ENCODE data around the gene ARIH2. TPM values are rescaled to one million over a fixed set of nuclear protein-coding genes. Genes with fewer than 3 reads are reported as not detected.

Gene ARIH2
- total RNA-seq, 1 experiment from 2014 or later: 76.8 TPM

DNA sequence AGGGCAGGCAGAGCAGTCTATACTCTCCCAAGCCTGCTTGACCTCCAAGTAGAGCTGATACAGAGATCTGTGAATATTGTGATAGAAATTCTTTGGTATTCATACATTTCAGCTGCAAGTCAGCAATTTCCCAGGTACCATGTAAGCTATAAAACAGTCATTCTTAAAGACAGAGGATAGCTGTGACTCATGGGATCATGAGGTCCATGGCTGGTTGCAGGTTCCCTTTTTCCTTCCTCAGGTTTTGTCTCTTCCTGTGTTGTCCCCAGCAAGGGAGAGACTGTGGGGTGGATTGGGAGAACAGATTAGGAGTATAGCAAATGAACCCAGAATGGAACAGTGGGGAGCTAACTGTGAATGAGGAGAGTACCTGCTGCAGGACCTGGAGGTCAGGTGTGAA, 66.0 kb downstream of the ARIH2 start:
- H3K9me3 ChIP-seq (ENCODE audit: low read depth, low read length, poor library complexity, severe bottlenecking): no peaks in the 10 kb centered on the region
- no peak overlapping the region for H3K27ac ChIP-seq (ENCODE audit: low read depth, low read length, poor library complexity, severe bottlenecking)
- H3K4me1 ChIP-seq (ENCODE audit: insufficient read depth, low read length, poor library complexity, severe bottlenecking): peaks cover 3% of the 10 kb centered on the region
- DNase-seq (ENCODE audit: low spot score): no peak
- no peak overlapping the region for H3K4me3 ChIP-seq (ENCODE audit: low read depth, low read length, poor library complexity, severe bottlenecking)
- no TSS peak for BruUV-seq (replicated peaks)
- ChIA-PET CTCF (no interaction called here), POLR2A (ENCODE audit: low non-redundant PET) (no interaction called here)
- H3K36me3 ChIP-seq (ENCODE audit: insufficient read depth, low read length, poor library complexity, severe bottlenecking): peaks cover 5% of the 10 kb centered on the region
- no peaks in the 10 kb centered on the region for H3K27me3 ChIP-seq (replicated peaks; ENCODE audit: insufficient read depth, low read depth, low read length, poor library complexity)
- TF ChIP-seq EZH2 (IDR thresholded peaks at IDR 0.05; ENCODE audit: borderline replicate concordance, low read depth, low read length, poor library complexity, severe bottlenecking): no peak
- TF ChIP-seq, protein P1, sequence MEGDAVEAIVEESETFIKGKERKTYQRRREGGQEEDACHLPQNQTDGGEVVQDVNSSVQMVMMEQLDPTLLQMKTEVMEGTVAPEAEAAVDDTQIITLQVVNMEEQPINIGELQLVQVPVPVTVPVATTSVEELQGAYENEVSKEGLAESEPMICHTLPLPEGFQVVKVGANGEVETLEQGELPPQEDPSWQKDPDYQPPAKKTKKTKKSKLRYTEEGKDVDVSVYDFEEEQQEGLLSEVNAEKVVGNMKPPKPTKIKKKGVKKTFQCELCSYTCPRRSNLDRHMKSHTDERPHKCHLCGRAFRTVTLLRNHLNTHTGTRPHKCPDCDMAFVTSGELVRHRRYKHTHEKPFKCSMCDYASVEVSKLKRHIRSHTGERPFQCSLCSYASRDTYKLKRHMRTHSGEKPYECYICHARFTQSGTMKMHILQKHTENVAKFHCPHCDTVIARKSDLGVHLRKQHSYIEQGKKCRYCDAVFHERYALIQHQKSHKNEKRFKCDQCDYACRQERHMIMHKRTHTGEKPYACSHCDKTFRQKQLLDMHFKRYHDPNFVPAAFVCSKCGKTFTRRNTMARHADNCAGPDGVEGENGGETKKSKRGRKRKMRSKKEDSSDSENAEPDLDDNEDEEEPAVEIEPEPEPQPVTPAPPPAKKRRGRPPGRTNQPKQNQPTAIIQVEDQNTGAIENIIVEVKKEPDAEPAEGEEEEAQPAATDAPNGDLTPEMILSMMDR (conservative IDR thresholded peaks at IDR 0.05; ENCODE audit: low read depth, low read length): no peak
- intact Hi-C loops (cut with micrococcal nuclease; ENCODE audit: unreplicated experiment): loop anchor here (5.0 kb wide), 1 partner anchor 463 kb away; no protein-coding TSS in a partner anchor

DNA sequence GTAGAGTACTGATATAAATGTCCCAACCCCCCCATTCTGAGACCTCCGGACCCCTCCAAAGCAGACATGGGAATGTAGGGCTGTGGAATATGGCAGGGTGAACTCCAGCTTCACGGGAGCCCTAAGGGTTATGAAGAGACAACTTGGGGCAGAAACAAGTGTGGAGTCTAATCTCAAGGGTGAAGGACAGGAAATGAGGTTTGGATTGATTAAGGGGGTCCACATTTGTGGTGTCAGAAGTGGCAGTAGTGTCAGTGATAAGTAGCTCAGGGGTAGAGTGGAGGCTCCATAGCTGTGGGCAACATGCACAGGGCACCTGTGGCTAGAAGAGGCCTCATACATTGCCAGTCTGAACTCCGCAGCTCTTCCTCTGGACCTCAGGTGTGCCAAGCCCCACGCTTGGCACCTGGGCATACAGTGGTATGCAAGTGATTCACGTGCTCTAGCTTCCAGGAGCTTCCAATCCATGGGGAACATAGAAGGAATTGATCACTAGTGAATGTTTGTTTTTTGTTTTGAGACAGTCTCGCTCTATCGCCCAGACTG, 67.3 kb downstream of the ARIH2 start:
- intact Hi-C loops (cut with micrococcal nuclease; ENCODE audit: unreplicated experiment): loop anchor here (5.0 kb wide), 1 partner anchor 461 kb away; no protein-coding TSS in a partner anchor
- ChIA-PET POLR2A (ENCODE audit: low non-redundant PET) (no interaction called here), CTCF (no interaction called here)
- no peak overlapping the region for H3K4me3 ChIP-seq (ENCODE audit: low read depth, low read length, poor library complexity, severe bottlenecking)
- no TSS peak for BruUV-seq (replicated peaks)
- no peak for DNase-seq (ENCODE audit: low spot score)
- TF ChIP-seq, protein P1 (conservative IDR thresholded peaks at IDR 0.05; ENCODE audit: low read depth, low read length): no peak
- TF ChIP-seq EZH2 (IDR thresholded peaks at IDR 0.05; ENCODE audit: borderline replicate concordance, low read depth, low read length, poor library complexity, severe bottlenecking): no peak
- peaks cover 5% of the 10 kb centered on the region for H3K36me3 ChIP-seq (ENCODE audit: insufficient read depth, low read length, poor library complexity, severe bottlenecking)
- no peaks in the 10 kb centered on the region for H3K9me3 ChIP-seq (ENCODE audit: low read depth, low read length, poor library complexity, severe bottlenecking)
- no peak overlapping the region for H3K27ac ChIP-seq (ENCODE audit: low read depth, low read length, poor library complexity, severe bottlenecking)
- peaks cover 3% of the 10 kb centered on the region for H3K4me1 ChIP-seq (ENCODE audit: insufficient read depth, low read length, poor library complexity, severe bottlenecking)
- no peaks in the 10 kb centered on the region for H3K27me3 ChIP-seq (replicated peaks; ENCODE audit: insufficient read depth, low read depth, low read length, poor library complexity)

DNA sequence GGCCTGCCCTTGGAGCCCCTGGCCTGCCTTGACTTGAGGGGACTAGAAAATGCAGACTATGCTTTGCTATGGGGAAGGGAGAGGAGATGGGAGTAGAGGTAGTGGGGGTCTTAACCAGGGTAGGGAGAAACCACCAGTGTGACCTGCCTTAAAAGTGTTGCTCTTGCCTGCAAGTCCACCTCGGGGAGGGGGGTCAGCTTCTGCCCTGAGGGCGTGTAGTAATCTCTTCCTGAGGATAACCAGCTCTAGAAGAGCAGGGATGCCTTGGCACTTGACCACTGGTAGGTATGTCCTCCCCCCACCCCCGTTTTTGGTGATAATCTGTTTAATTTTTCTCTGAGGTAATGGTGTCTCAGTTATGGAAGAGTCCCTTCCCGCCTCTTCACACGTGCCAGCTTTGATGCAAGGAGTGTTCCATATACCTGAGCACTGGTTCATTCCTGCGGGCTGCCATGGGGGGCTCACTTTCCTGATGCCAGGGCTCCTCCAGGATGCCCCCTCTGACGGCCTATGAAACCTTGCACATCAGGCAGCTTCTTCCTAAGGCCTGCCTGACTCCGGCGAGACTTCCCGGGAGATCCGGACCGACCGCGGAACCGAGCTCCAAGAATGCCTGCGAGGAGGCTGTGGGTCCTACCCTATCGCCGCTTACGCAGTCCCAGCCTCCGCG, 70.6 kb downstream of the ARIH2 start:
- Histone ChIP-seq H3K27ac (ENCODE audit: low read depth, low read length, poor library complexity, severe bottlenecking) (peak overlapping the region; percentile 75), H3K27me3 (replicated peaks; ENCODE audit: insufficient read depth, low read depth, low read length, poor library complexity) (no peaks in the 10 kb centered on the region), H3K9me3 (ENCODE audit: low read depth, low read length, poor library complexity, severe bottlenecking) (no peaks in the 10 kb centered on the region), H3K4me1 (ENCODE audit: insufficient read depth, low read length, poor library complexity, severe bottlenecking) (peaks cover 3% of the 10 kb centered on the region), H3K36me3 (ENCODE audit: insufficient read depth, low read length, poor library complexity, severe bottlenecking) (no peaks in the 10 kb centered on the region), H3K4me3 (ENCODE audit: low read depth, low read length, poor library complexity, severe bottlenecking) (peak overlapping the region; percentile 64)
- TF ChIP-seq EZH2 (IDR thresholded peaks at IDR 0.05; ENCODE audit: borderline replicate concordance, low read depth, low read length, poor library complexity, severe bottlenecking): no peak
- TF ChIP-seq, protein P1 (conservative IDR thresholded peaks at IDR 0.05; ENCODE audit: low read depth, low read length): no peak
- intact Hi-C loops (cut with micrococcal nuclease; ENCODE audit: unreplicated experiment): loop anchor here (5.0 kb wide), 1 partner anchor 458 kb away; no protein-coding TSS in a partner anchor
- DNase-seq (ENCODE audit: low spot score): no peak
- ChIA-PET CTCF (interaction anchor here (1.2 to 1.6 kb wide), 2 partner anchors 18 to 105 kb away, joined by 4 read pairs; partner anchors contain the start of genes QRICH1 and WDR6), POLR2A (ENCODE audit: low non-redundant PET) (interaction anchor here (1.2 kb wide), 1 partner anchor 18 kb away, joined by 5 read pairs; the partner anchor contains the start of gene WDR6)
- BruUV-seq (replicated peaks): TSS peak; percentile 66
